A204.1 (cell line): ENCODE measurements around the gene IMPDH2.

Source experiments
- FAIRE-seq: peaks from 2 replicates; lab custom pipeline; 2012; peaks lifted over from hg19 to GRCh38; lab: Jason Lieb, UNC

The IMPDH2 gene

GRCh38 chr3:49005998-49006397 lies 23.2 kb downstream of the IMPDH2 start:
- FAIRE-seq, result no peak

- FAIRE-seq, result no peak
Measured at GRCh38 chr3:49005303-49005680, 23.9 kb downstream of the IMPDH2 start.

GRCh38 chr3:49004352-49005302 lies 24.6 kb downstream of the IMPDH2 start:
- FAIRE-seq, result no peak

GRCh38 chr3:49001155-49001554 lies 28.0 kb downstream of the IMPDH2 start:
- FAIRE-seq, result no peak

GRCh38 chr3:48999085-48999858 lies 29.9 kb downstream of the IMPDH2 start:
- FAIRE-seq, result no peak

GRCh38 chr3:48997714-48998637 lies 31.2 kb downstream of the IMPDH2 start:
- no peak for FAIRE-seq

GRCh38 chr3:48997102-48997635 lies 32.0 kb downstream of the IMPDH2 start:
- no peak for FAIRE-seq

- no peak for FAIRE-seq
Measured at GRCh38 chr3:48996640-48997039, 32.6 kb downstream of the IMPDH2 start.

- no peak for FAIRE-seq
Measured at GRCh38 chr3:48993834-48994233, 35.4 kb downstream of the IMPDH2 start.

GRCh38 chr3:48991851-48992545 lies 37.2 kb downstream of the IMPDH2 start:
- no peak for FAIRE-seq

GRCh38 chr3:48990636-48991469 lies 38.3 kb downstream of the IMPDH2 start:
- FAIRE-seq, result no peak

GRCh38 chr3:48989796-48990635 lies 39.2 kb downstream of the IMPDH2 start, which contains the start of gene P4HTM:
P4HTM (plus strand) TSS chr3:48990241; CDS start chr3:48990257, 16 bp downstream.
- FAIRE-seq, result no peak

GRCh38 chr3:48989126-48989795 lies 39.9 kb downstream of the IMPDH2 start:
- FAIRE-seq, result no peak

GRCh38 chr3:48985831-48986376 lies 43.3 kb downstream of the IMPDH2 start:
- no peak for FAIRE-seq

- FAIRE-seq, result no peak
Measured at GRCh38 chr3:48984663-48985062, 44.5 kb downstream of the IMPDH2 start.

- no peak for FAIRE-seq
Measured at GRCh38 chr3:48983096-48983495, 46.1 kb downstream of the IMPDH2 start.

GRCh38 chr3:48982686-48983085 lies 46.5 kb downstream of the IMPDH2 start:
- FAIRE-seq, result no peak

- FAIRE-seq, result peak; percentile 16
Measured at GRCh38 chr3:48982016-48982415, 47.2 kb downstream of the IMPDH2 start.
